Peyer's patch (tissue), 4 donors: ENCODE data around the gene VSIG10L2. TPM values are rescaled to one million over a fixed set of nuclear protein-coding genes. Genes with fewer than 3 reads are reported as not detected.

ENCODE experiments used
- DNase-seq, 3 donors: peaks; one replicate each; pipeline ENCODE4 v3.0.0-alpha.2; 2017 to 2019
- H3K27ac ChIP-seq, 4 donors: fragments of 200-600 bp; sonication (generic); one replicate each; pipeline ENCODE4 v1.5.1; 2016 to 2019
- H3K27me3 ChIP-seq, 2 donors: fragments of 200-600 bp; sonication (generic); one replicate each; pipeline ENCODE4 v1.5.1; 2019
- H3K36me3 ChIP-seq, 3 donors: fragments of 200-600 bp; sonication (generic); one replicate each; pipeline ENCODE4 v1.5.1; 2016 to 2019
- H3K4me1 ChIP-seq, 4 donors: fragments of 200-600 bp; sonication (generic); one replicate each; pipeline ENCODE4 v1.5.1; 2016 to 2019
- H3K4me3 ChIP-seq, 4 donors: fragments of 200-600 bp; sonication (generic); 1 replicate in 3 of 4; 2 replicates in 1 of 4; pipeline ENCODE4 v1.5.1; 2016 to 2019; ENCODE audit warnings: mild to moderate bottlenecking in 1 of 4
- H3K9me3 ChIP-seq, 4 donors: fragments of 200-600 bp; sonication (generic); one replicate each; pipeline ENCODE4 v1.5.1; 2016 to 2019; ENCODE audit warnings: mild to moderate bottlenecking in 1 of 4
- POLR2A ChIP-seq, 2 donors: fragments of 450-650 bp; IDR thresholded peaks; one replicate each; pipeline ENCODE4 v1.5.1; 2017; ENCODE audit warnings: antibody characterized with exemption in 2 of 2, mild to moderate bottlenecking in 2 of 2, moderate library complexity in 2 of 2
- total RNA-seq, 4 donors: library from RNA; depleted of rRNA; stranded (reverse); fragments of >200 nt; gene quantifications; one replicate each; pipeline ENCODE4 v1.1.0, GENCODE V29; 2016
- TF ChIP-seq, protein P1 (sequence below), 6 experiments: fragments of 450-650 bp in 4 of 6; fragments of 200-600 bp in 2 of 6; sonication (generic) in 1 of 6; IDR thresholded peaks; one replicate each; pipeline ENCODE4 v1.5.1; 2017 to 2019; ENCODE audit warnings: antibody characterized with exemption in 6 of 6, mild to moderate bottlenecking in 3 of 6, moderate library complexity in 1 of 6

Gene VSIG10L2
- total RNA-seq, 4 donors from 2014 or later = not detected

- Histone ChIP-seq H3K27me3 (no peaks in the 10 kb centered on the region), H3K36me3 (no peaks in the 10 kb centered on the region), H3K9me3 (no peaks in the 10 kb centered on the region), H3K27ac (no peak overlapping the region), H3K4me3 (no peak overlapping the region), H3K4me1 (no peaks in the 10 kb centered on the region)
- no peak for DNase-seq
- no peak for TF ChIP-seq POLR2A (IDR thresholded peaks at IDR 0.05)
- TF ChIP-seq, protein P1, sequence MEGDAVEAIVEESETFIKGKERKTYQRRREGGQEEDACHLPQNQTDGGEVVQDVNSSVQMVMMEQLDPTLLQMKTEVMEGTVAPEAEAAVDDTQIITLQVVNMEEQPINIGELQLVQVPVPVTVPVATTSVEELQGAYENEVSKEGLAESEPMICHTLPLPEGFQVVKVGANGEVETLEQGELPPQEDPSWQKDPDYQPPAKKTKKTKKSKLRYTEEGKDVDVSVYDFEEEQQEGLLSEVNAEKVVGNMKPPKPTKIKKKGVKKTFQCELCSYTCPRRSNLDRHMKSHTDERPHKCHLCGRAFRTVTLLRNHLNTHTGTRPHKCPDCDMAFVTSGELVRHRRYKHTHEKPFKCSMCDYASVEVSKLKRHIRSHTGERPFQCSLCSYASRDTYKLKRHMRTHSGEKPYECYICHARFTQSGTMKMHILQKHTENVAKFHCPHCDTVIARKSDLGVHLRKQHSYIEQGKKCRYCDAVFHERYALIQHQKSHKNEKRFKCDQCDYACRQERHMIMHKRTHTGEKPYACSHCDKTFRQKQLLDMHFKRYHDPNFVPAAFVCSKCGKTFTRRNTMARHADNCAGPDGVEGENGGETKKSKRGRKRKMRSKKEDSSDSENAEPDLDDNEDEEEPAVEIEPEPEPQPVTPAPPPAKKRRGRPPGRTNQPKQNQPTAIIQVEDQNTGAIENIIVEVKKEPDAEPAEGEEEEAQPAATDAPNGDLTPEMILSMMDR (IDR thresholded peaks at IDR 0.05) = no peak
These were observed 14.9 kb downstream of the VSIG10L2 start for GRCh38 chr11:125960771-125961170.

- H3K27me3 ChIP-seq = no peaks in the 10 kb centered on the region
- no peaks in the 10 kb centered on the region for H3K4me1 ChIP-seq
- no peak for DNase-seq
- no peaks in the 10 kb centered on the region for H3K36me3 ChIP-seq
- no peak overlapping the region for H3K27ac ChIP-seq
- no peaks in the 10 kb centered on the region for H3K9me3 ChIP-seq
- TF ChIP-seq POLR2A (IDR thresholded peaks at IDR 0.05) = no peak
- TF ChIP-seq, protein P1 (IDR thresholded peaks at IDR 0.05) = no peak
- no peak overlapping the region for H3K4me3 ChIP-seq
These were observed 21.7 kb downstream of the VSIG10L2 start for GRCh38 chr11:125967515-125967914.

- Histone ChIP-seq H3K4me3 (no peak overlapping the region), H3K4me1 (no peaks in the 10 kb centered on the region), H3K27me3 (no peaks in the 10 kb centered on the region), H3K9me3 (no peaks in the 10 kb centered on the region), H3K36me3 (no peaks in the 10 kb centered on the region), H3K27ac (no peak overlapping the region)
- TF ChIP-seq POLR2A (IDR thresholded peaks at IDR 0.05) = no peak
- TF ChIP-seq, protein P1 (IDR thresholded peaks at IDR 0.05) = no peak
- DNase-seq = no peak
These were observed 22.5 kb downstream of the VSIG10L2 start for GRCh38 chr11:125968354-125968753.

- Histone ChIP-seq H3K36me3 (no peaks in the 10 kb centered on the region), H3K27me3 (no peaks in the 10 kb centered on the region), H3K9me3 (no peaks in the 10 kb centered on the region), H3K4me1 (no peaks in the 10 kb centered on the region), H3K4me3 (no peak overlapping the region), H3K27ac (no peak overlapping the region)
- no peak for DNase-seq
- no peak for TF ChIP-seq POLR2A (IDR thresholded peaks at IDR 0.05)
- TF ChIP-seq, protein P1 (IDR thresholded peaks at IDR 0.05) = no peak
These were observed 25.8 kb downstream of the VSIG10L2 start for GRCh38 chr11:125971618-125972017.

DNA sequence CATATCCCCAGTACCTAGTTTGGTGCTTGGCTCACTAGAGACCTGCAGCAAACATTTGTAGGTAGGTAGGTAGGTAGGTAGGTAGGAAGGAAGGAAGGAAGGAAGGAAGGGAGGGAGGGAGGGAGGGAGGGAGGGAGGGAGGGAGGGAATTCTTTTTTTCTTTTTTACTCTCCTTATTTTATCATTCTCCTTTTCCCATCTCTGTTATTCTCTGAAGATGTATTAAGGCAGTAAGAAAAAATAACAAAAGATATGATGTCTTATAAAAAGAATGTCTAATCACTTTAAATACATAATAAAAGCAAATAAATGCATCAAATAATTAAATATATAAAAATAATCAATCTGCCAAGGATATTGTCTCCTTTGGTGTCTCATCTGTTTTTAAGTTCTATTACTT, 28.4 kb downstream of the VSIG10L2 start:
- TF ChIP-seq POLR2A (IDR thresholded peaks at IDR 0.05) = no peak
- TF ChIP-seq, protein P1 (IDR thresholded peaks at IDR 0.05) = no peak
- Histone ChIP-seq H3K27me3 (no peaks in the 10 kb centered on the region), H3K4me1 (no peaks in the 10 kb centered on the region), H3K4me3 (no peak overlapping the region), H3K27ac (no peak overlapping the region), H3K36me3 (no peaks in the 10 kb centered on the region), H3K9me3 (no peaks in the 10 kb centered on the region)
- no peak for DNase-seq

GRCh38 chr11:125975634-125976033, 29.8 kb downstream of the VSIG10L2 start:
- no peak for DNase-seq
- no peaks in the 10 kb centered on the region for H3K36me3 ChIP-seq
- no peak overlapping the region for H3K27ac ChIP-seq
- H3K4me3 ChIP-seq = no peak overlapping the region
- H3K4me1 ChIP-seq = no peaks in the 10 kb centered on the region
- no peaks in the 10 kb centered on the region for H3K9me3 ChIP-seq
- H3K27me3 ChIP-seq = no peaks in the 10 kb centered on the region
- no peak for TF ChIP-seq POLR2A (IDR thresholded peaks at IDR 0.05)
- TF ChIP-seq, protein P1 (IDR thresholded peaks at IDR 0.05) = no peak
